ENCODE measurements around the gene WDR90.
A peak's percentile ranks its signal among the peaks of the same experiment; 100 is the strongest.

WDR90 gene

GRCh38 chr16:622920-623280 lies 26.3 kb upstream of the WDR90 start:
- H3K9me3 ChIP-seq (replicated peaks in 1 of 11) = no peaks in the 10 kb centered on the region
- H4K20me1 ChIP-seq = peaks cover 24 to 97% (median 73%) of the 10 kb centered on the region in 11 experiments; a peak in 21 of 22 replicates
- no peak overlapping the region for H3K4me3 ChIP-seq
- H3K4me2 ChIP-seq = no peak overlapping the region
- peaks cover 7 to 43% (median 24%) of the 10 kb centered on the region in 11 experiments; a peak in 19 of 22 replicates for H3K36me3 ChIP-seq
- no peak overlapping the region for H3K9ac ChIP-seq
- H3K27me3 ChIP-seq = no peaks in the 10 kb centered on the region
- H3K27ac ChIP-seq = no peak overlapping the region
- no peak for TF ChIP-seq Cebpa-rat (IDR thresholded peaks at IDR 0.05)
- H3K4me1 ChIP-seq = peaks cover 12 to 51% (median 42%) of the 10 kb centered on the region in 10 experiments

- Histone ChIP-seq H3K9ac (peak overlapping the region in 5 of 11 experiments; percentile 15 to 57 (median 44); a peak in 7 of 22 replicates), H3K4me1 (peaks cover 12 to 53% (median 43%) of the 10 kb centered on the region in 10 experiments), H3K36me3 (peaks cover 7 to 46% (median 38%) of the 10 kb centered on the region in 11 experiments; a peak in 19 of 22 replicates), H3K9me3 (replicated peaks in 1 of 11) (no peaks in the 10 kb centered on the region), H3K4me2 (peak overlapping the region in 8 of 11 experiments; percentile 20 to 66 (median 47); a peak in 14 of 22 replicates), H3K27ac (no peak overlapping the region), H3K27me3 (no peaks in the 10 kb centered on the region), H4K20me1 (peaks cover 12 to 97% (median 71%) of the 10 kb centered on the region in 11 experiments; a peak in 21 of 22 replicates), H3K4me3 (no peak overlapping the region)
- TF ChIP-seq Cebpa-rat (IDR thresholded peaks at IDR 0.05) = no peak
These were observed 24.6 kb upstream of the WDR90 start for GRCh38 chr16:624526-625070.

GRCh38 chr16:625117-625976 lies 23.8 kb upstream of the WDR90 start:
- no peak overlapping the region for H3K27ac ChIP-seq
- H4K20me1 ChIP-seq = peaks cover 9 to 97% (median 72%) of the 10 kb centered on the region in 11 experiments; a peak in 21 of 22 replicates
- peak overlapping the region in 7 of 11 experiments; percentile 20 to 66 (median 49); a peak in 12 of 22 replicates for H3K4me2 ChIP-seq
- no peaks in the 10 kb centered on the region for H3K9me3 ChIP-seq (replicated peaks in 1 of 11)
- H3K4me3 ChIP-seq = no peak overlapping the region
- no peak for TF ChIP-seq Cebpa-rat (IDR thresholded peaks at IDR 0.05)
- H3K9ac ChIP-seq = peak overlapping the region in 5 of 11 experiments; percentile 30 to 57 (median 44); a peak in 7 of 22 replicates
- peaks cover 16 to 59% (median 46%) of the 10 kb centered on the region in 10 experiments for H3K4me1 ChIP-seq
- peaks cover 7 to 46% (median 38%) of the 10 kb centered on the region in 11 experiments; a peak in 19 of 22 replicates for H3K36me3 ChIP-seq
- H3K27me3 ChIP-seq = no peaks in the 10 kb centered on the region

GRCh38 chr16:625977-626765 lies 23.0 kb upstream of the WDR90 start:
- no peak for TF ChIP-seq Cebpa-rat (IDR thresholded peaks at IDR 0.05)
- Histone ChIP-seq H3K9me3 (replicated peaks in 1 of 11) (no peaks in the 10 kb centered on the region), H3K36me3 (peaks cover 7 to 46% (median 37%) of the 10 kb centered on the region in 11 experiments; a peak in 19 of 22 replicates), H3K27me3 (no peaks in the 10 kb centered on the region), H3K27ac (no peak overlapping the region), H3K4me2 (peak overlapping the region in 3 of 11 experiments; percentile 2 to 50 (median 5); a peak in 1 of 22 replicates), H3K4me1 (peaks cover 25 to 61% (median 50%) of the 10 kb centered on the region in 10 experiments), H4K20me1 (peaks cover 9 to 100% (median 73%) of the 10 kb centered on the region in 11 experiments; a peak in 21 of 22 replicates), H3K9ac (peak overlapping the region in 1 of 11 experiments; percentile 19; a peak in 1 of 22 replicates), H3K4me3 (no peak overlapping the region)

GRCh38 chr16:626787-627453 lies 22.2 kb upstream of the WDR90 start:
- H3K4me1 ChIP-seq = peaks cover 27 to 57% (median 45%) of the 10 kb centered on the region in 10 experiments
- no peak for TF ChIP-seq Cebpa-rat (IDR thresholded peaks at IDR 0.05)
- peaks cover 4 to 95% (median 66%) of the 10 kb centered on the region in 11 experiments; a peak in 20 of 22 replicates for H4K20me1 ChIP-seq
- H3K9me3 ChIP-seq (replicated peaks in 1 of 11) = no peaks in the 10 kb centered on the region
- no peak overlapping the region for H3K4me3 ChIP-seq
- no peak overlapping the region for H3K27ac ChIP-seq
- H3K4me2 ChIP-seq = peak overlapping the region in 4 of 11 experiments; percentile 2 to 50 (median 14); a peak in 2 of 22 replicates
- H3K27me3 ChIP-seq = no peaks in the 10 kb centered on the region
- H3K9ac ChIP-seq = peak overlapping the region in 1 of 11 experiments; percentile 19; a peak in 1 of 22 replicates
- H3K36me3 ChIP-seq = peaks cover 7 to 46% (median 34%) of the 10 kb centered on the region in 11 experiments; a peak in 19 of 22 replicates

- Histone ChIP-seq H3K36me3 (peaks cover 7 to 50% (median 39%) of the 10 kb centered on the region in 11 experiments; a peak in 19 of 22 replicates), H3K27me3 (no peaks in the 10 kb centered on the region), H4K20me1 (peaks cover 4 to 95% (median 65%) of the 10 kb centered on the region in 11 experiments; a peak in 20 of 22 replicates), H3K4me1 (peaks cover 27 to 53% (median 41%) of the 10 kb centered on the region in 10 experiments), H3K9me3 (replicated peaks in 1 of 11) (no peaks in the 10 kb centered on the region), H3K4me3 (no peak overlapping the region), H3K4me2 (peak overlapping the region in 2 of 11 experiments; percentile 2 to 50; a peak in 1 of 22 replicates), H3K27ac (no peak overlapping the region), H3K9ac (no peak overlapping the region)
- no peak for TF ChIP-seq Cebpa-rat (IDR thresholded peaks at IDR 0.05)
These were observed 21.5 kb upstream of the WDR90 start for GRCh38 chr16:627454-628239.

- Histone ChIP-seq H3K9ac (no peak overlapping the region), H3K9me3 (replicated peaks in 1 of 11) (no peaks in the 10 kb centered on the region), H4K20me1 (peaks cover 4 to 95% (median 66%) of the 10 kb centered on the region in 11 experiments; a peak in 20 of 22 replicates), H3K27me3 (no peaks in the 10 kb centered on the region), H3K27ac (no peak overlapping the region), H3K4me2 (no peak overlapping the region), H3K36me3 (peaks cover 11 to 58% (median 48%) of the 10 kb centered on the region in 11 experiments; a peak in 20 of 22 replicates), H3K4me3 (no peak overlapping the region), H3K4me1 (peaks cover 27 to 53% (median 39%) of the 10 kb centered on the region in 10 experiments)
- no peak for TF ChIP-seq Cebpa-rat (IDR thresholded peaks at IDR 0.05)
These were observed 20.7 kb upstream of the WDR90 start for GRCh38 chr16:628321-629061.
